Brain microvascular endothelial cell (primary cell): ENCODE results near the gene ZNF862.

Experiments
- DNase-seq: peaks from one replicate; pipeline ENCODE4 v3.0.0-alpha.2; 2020
- H3K27ac ChIP-seq: fragments of 250-450 bp; sonication (Bioruptor Pico); 2 replicates; pipeline ENCODE4 v1.5.1; 2020; ENCODE audit warnings: mild to moderate bottlenecking, moderate library complexity
- H3K27me3 ChIP-seq: fragments of 250-450 bp; sonication (Bioruptor Pico); replicated peaks from 2 replicates; pipeline ENCODE4 v1.5.1; 2020; ENCODE audit warnings: mild to moderate bottlenecking
- H3K36me3 ChIP-seq: fragments of 250-450 bp; sonication (Bioruptor Pico); replicated peaks from 2 replicates; pipeline ENCODE4 v1.5.1; 2020; ENCODE audit warnings: mild to moderate bottlenecking
- H3K4me3 ChIP-seq: 2 replicates; pipeline ENCODE4 v1.5.1; 2011; ENCODE audit warnings: low read depth, mild to moderate bottlenecking, control low read depth, low read length, moderate library complexity
- CTCF ChIP-seq: IDR thresholded peaks from 2 replicates; pipeline ENCODE4 v1.5.1; 2011; ENCODE audit warnings: low read depth, mild to moderate bottlenecking, moderate library complexity, low read length, control low read depth, inconsistent platforms; ENCODE audit errors: missing control alignments
- in situ Hi-C: cut with HindIII; loops from 2 replicates; pipeline ENCODE4 v1.10.0; 2017; ENCODE audit warnings: low sequenced_read_pairs, low pct_ligation_motif_present

Gene ZNF862

GRCh38 chr7:149816794-149817193 is 21.4 kb upstream of the ZNF862 start:
- Histone ChIP-seq H3K27ac (no peak overlapping the region), H3K4me3 (no peak overlapping the region), H3K36me3 (no peaks in the 10 kb centered on the region), H3K27me3 (no peaks in the 10 kb centered on the region)
- in situ Hi-C loops: no loop called here
- no peak for DNase-seq
- no peak for TF ChIP-seq CTCF

GRCh38 chr7:149817301-149817771 is 20.8 kb upstream of the ZNF862 start:
- Histone ChIP-seq H3K36me3 (no peaks in the 10 kb centered on the region), H3K27me3 (no peaks in the 10 kb centered on the region), H3K27ac (no peak overlapping the region), H3K4me3 (no peak overlapping the region)
- no peak for TF ChIP-seq CTCF
- no peak for DNase-seq
- in situ Hi-C loops: no loop called here

GRCh38 chr7:149817836-149818535 is 20.2 kb upstream of the ZNF862 start:
- no peak overlapping the region for H3K4me3 ChIP-seq
- H3K27ac ChIP-seq: no peak overlapping the region
- in situ Hi-C loops: no loop called here
- TF ChIP-seq CTCF: no peak
- no peaks in the 10 kb centered on the region for H3K27me3 ChIP-seq
- H3K36me3 ChIP-seq: no peaks in the 10 kb centered on the region
- no peak for DNase-seq

- Histone ChIP-seq H3K36me3 (no peaks in the 10 kb centered on the region), H3K4me3 (no peak overlapping the region), H3K27me3 (no peaks in the 10 kb centered on the region), H3K27ac (no peak overlapping the region)
- TF ChIP-seq CTCF: no peak
- no peak for DNase-seq
- in situ Hi-C loops: no loop called here
Measured at GRCh38 chr7:149818536-149818840, 19.7 kb upstream of the ZNF862 start.

- in situ Hi-C loops: no loop called here
- no peak for DNase-seq
- H3K27ac ChIP-seq: no peak overlapping the region
- no peaks in the 10 kb centered on the region for H3K27me3 ChIP-seq
- TF ChIP-seq CTCF: no peak
- H3K4me3 ChIP-seq: no peak overlapping the region
- no peaks in the 10 kb centered on the region for H3K36me3 ChIP-seq
Measured at GRCh38 chr7:149819141-149819960, 18.8 kb upstream of the ZNF862 start.

GRCh38 chr7:149819961-149820340 is 18.2 kb upstream of the ZNF862 start:
- no peak overlapping the region for H3K4me3 ChIP-seq
- no peaks in the 10 kb centered on the region for H3K36me3 ChIP-seq
- H3K27ac ChIP-seq: no peak overlapping the region
- no peaks in the 10 kb centered on the region for H3K27me3 ChIP-seq
- TF ChIP-seq CTCF: no peak
- in situ Hi-C loops: no loop called here
- no peak for DNase-seq
